ENCODE data around the gene FOXL3. TPM values are rescaled to one million over a fixed set of nuclear protein-coding genes. Genes with fewer than 3 reads are reported as not detected.

FOXL3 gene
- total RNA-seq, 1 experiment from 2014 or later: not detected

DNA sequence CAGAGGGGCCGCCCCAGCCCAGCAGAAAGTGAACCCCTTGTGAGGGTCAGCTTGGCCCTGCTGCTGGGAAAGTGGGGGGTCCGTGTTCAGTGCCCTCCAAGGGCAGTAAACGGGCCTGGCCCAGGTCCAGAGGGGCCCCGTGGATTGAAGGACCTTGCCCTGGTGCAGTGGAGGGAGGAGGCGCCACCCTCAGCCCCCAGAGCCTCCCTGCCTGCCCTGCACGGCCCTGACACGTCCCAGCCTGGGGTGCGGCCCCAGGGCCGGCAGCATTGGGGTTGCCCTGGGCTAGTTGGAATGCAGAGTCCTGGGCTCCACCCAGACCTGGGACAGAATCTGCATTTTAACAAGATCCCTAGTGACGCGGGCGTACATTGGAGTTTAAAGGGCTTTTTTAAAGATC is 42.8 kb upstream of the FOXL3 start:
- BruUV-seq (replicated peaks): no TSS peak
- Histone ChIP-seq H3K4me1 (ENCODE audit: control insufficient read depth, insufficient read depth, low read length) (peaks cover under 1% of the 10 kb centered on the region), H3K36me3 (ENCODE audit: control insufficient read depth, insufficient read depth, low read length) (no peaks in the 10 kb centered on the region), H3K9me3 (ENCODE audit: control insufficient read depth, insufficient read depth, low read depth, low read length) (no peaks in the 10 kb centered on the region), H3K27me3 (ENCODE audit: control insufficient read depth, insufficient read depth, low read length) (no peaks in the 10 kb centered on the region), H3K27ac (ENCODE audit: low read length) (no peak overlapping the region), H3K4me3 (ENCODE audit: low read depth in 2 of 2, low read length in 2 of 2) (no peak overlapping the region)
- ChIA-PET POLR2A (no interaction called here), CTCF (no interaction called here)
- in situ Hi-C loops (cut with HindIII; ENCODE audit: low pct_unique_long_range_greater_than_20kb, low sequenced_read_pairs) (no loop called here), intact Hi-C loops (cut with micrococcal nuclease; ENCODE audit: unreplicated experiment) (no loop called here)
- TF ChIP-seq POLR2AphosphoS5 (IDR thresholded peaks at IDR 0.05; ENCODE audit: low read depth, low read length) (no peak), TCF7L2 (IDR thresholded peaks at IDR 0.05; ENCODE audit: low read depth, low read length) (no peak)
- TF ChIP-seq, protein P1, sequence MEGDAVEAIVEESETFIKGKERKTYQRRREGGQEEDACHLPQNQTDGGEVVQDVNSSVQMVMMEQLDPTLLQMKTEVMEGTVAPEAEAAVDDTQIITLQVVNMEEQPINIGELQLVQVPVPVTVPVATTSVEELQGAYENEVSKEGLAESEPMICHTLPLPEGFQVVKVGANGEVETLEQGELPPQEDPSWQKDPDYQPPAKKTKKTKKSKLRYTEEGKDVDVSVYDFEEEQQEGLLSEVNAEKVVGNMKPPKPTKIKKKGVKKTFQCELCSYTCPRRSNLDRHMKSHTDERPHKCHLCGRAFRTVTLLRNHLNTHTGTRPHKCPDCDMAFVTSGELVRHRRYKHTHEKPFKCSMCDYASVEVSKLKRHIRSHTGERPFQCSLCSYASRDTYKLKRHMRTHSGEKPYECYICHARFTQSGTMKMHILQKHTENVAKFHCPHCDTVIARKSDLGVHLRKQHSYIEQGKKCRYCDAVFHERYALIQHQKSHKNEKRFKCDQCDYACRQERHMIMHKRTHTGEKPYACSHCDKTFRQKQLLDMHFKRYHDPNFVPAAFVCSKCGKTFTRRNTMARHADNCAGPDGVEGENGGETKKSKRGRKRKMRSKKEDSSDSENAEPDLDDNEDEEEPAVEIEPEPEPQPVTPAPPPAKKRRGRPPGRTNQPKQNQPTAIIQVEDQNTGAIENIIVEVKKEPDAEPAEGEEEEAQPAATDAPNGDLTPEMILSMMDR (IDR thresholded peaks at IDR 0.05): no peak
- TF ChIP-seq, protein P2, sequence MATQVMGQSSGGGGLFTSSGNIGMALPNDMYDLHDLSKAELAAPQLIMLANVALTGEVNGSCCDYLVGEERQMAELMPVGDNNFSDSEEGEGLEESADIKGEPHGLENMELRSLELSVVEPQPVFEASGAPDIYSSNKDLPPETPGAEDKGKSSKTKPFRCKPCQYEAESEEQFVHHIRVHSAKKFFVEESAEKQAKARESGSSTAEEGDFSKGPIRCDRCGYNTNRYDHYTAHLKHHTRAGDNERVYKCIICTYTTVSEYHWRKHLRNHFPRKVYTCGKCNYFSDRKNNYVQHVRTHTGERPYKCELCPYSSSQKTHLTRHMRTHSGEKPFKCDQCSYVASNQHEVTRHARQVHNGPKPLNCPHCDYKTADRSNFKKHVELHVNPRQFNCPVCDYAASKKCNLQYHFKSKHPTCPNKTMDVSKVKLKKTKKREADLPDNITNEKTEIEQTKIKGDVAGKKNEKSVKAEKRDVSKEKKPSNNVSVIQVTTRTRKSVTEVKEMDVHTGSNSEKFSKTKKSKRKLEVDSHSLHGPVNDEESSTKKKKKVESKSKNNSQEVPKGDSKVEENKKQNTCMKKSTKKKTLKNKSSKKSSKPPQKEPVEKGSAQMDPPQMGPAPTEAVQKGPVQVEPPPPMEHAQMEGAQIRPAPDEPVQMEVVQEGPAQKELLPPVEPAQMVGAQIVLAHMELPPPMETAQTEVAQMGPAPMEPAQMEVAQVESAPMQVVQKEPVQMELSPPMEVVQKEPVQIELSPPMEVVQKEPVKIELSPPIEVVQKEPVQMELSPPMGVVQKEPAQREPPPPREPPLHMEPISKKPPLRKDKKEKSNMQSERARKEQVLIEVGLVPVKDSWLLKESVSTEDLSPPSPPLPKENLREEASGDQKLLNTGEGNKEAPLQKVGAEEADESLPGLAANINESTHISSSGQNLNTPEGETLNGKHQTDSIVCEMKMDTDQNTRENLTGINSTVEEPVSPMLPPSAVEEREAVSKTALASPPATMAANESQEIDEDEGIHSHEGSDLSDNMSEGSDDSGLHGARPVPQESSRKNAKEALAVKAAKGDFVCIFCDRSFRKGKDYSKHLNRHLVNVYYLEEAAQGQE (IDR thresholded peaks at IDR 0.05; ENCODE audit: insufficient read depth in 1 of 2, low read depth in 2 of 2, low read length in 1 of 2): no peak
- DNase-seq (ENCODE audit: low read depth, low spot score): no peak
- no peak for ATAC-seq

DNA sequence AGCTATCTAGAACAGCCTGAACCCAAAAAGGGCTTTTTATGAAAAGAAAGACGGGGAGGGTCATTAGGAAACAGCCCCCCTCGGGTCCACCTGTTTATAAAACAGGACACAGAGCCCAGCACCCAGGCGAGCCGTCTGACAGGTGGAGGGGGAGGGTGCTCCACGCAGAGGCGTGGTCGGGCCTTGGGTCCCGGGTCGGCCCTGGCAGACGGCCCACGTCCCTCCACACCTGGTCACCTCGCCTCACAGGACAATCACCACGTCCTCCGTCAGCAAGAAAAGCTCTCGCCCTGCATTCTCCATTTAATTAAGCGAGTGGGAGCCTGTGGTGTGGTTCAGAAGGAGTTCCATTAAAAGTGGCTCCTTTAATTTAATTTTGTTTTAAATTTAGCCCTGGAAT is 42.3 kb upstream of the FOXL3 start:
- BruUV-seq (replicated peaks): no TSS peak
- H3K27ac ChIP-seq (ENCODE audit: low read length): no peak overlapping the region
- ATAC-seq: no peak
- DNase-seq (ENCODE audit: low read depth, low spot score): no peak
- no peaks in the 10 kb centered on the region for H3K4me1 ChIP-seq (ENCODE audit: control insufficient read depth, insufficient read depth, low read length)
- POLR2A ChIA-PET: no interaction called here
- no peaks in the 10 kb centered on the region for H3K9me3 ChIP-seq (ENCODE audit: control insufficient read depth, insufficient read depth, low read depth, low read length)
- H3K27me3 ChIP-seq (ENCODE audit: control insufficient read depth, insufficient read depth, low read length): no peaks in the 10 kb centered on the region
- intact Hi-C loops (cut with micrococcal nuclease; ENCODE audit: unreplicated experiment) (no loop called here), in situ Hi-C loops (cut with HindIII; ENCODE audit: low pct_unique_long_range_greater_than_20kb, low sequenced_read_pairs) (no loop called here)
- no peak overlapping the region for H3K4me3 ChIP-seq (ENCODE audit: low read depth in 2 of 2, low read length in 2 of 2)
- TF ChIP-seq TCF7L2 (IDR thresholded peaks at IDR 0.05; ENCODE audit: low read depth, low read length): no peak
- TF ChIP-seq POLR2AphosphoS5 (IDR thresholded peaks at IDR 0.05; ENCODE audit: low read depth, low read length): no peak
- TF ChIP-seq, protein P2 (IDR thresholded peaks at IDR 0.05; ENCODE audit: insufficient read depth in 1 of 2, low read depth in 2 of 2, low read length in 1 of 2): no peak
- CTCF ChIA-PET: no interaction called here
- no peaks in the 10 kb centered on the region for H3K36me3 ChIP-seq (ENCODE audit: control insufficient read depth, insufficient read depth, low read length)

Measured in Panc1 (cell line).